IPS-15b (cell line): ENCODE measurements around the gene DPYSL3.
"Not testable (repeated sequence)": the region's sequence is repeated elsewhere in the genome, so short reads cannot be mapped to it uniquely, and the experiment has no call there.

Experiments used
- H3K27me3 ChIP-seq: one replicate; pipeline ENCODE4 v1.6.1; 2013; ENCODE audit warnings: low read length; ENCODE audit not compliant: control insufficient read depth, insufficient read depth
- H3K36me3 ChIP-seq: one replicate; pipeline ENCODE4 v1.6.1; 2013; ENCODE audit warnings: low read length; ENCODE audit not compliant: control insufficient read depth, insufficient read depth
- H3K4me1 ChIP-seq: one replicate; pipeline ENCODE4 v1.6.1; 2013; ENCODE audit warnings: mild to moderate bottlenecking, low read length; ENCODE audit not compliant: control insufficient read depth, insufficient read depth
- H3K4me3 ChIP-seq: one replicate; pipeline ENCODE4 v1.5.1; 2013; ENCODE audit warnings: low read depth, low read length
- H3K9ac ChIP-seq: one replicate; pipeline ENCODE4 v1.6.1; 2013; ENCODE audit warnings: low read depth, mild to moderate bottlenecking, low read length
- H3K9me3 ChIP-seq: one replicate; pipeline ENCODE4 v1.6.1; 2013; ENCODE audit warnings: mild to moderate bottlenecking, low read length; ENCODE audit not compliant: control insufficient read depth, insufficient read depth

The DPYSL3 gene

GRCh38 chr5:147375151-147375550, 134.7 kb downstream of the DPYSL3 start:
- H3K36me3 ChIP-seq = no peaks in the 10 kb centered on the region
- no peaks in the 10 kb centered on the region for H3K4me1 ChIP-seq
- no peak overlapping the region for H3K9ac ChIP-seq
- no peaks in the 10 kb centered on the region for H3K9me3 ChIP-seq
- H3K27me3 ChIP-seq = no peaks in the 10 kb centered on the region
- H3K4me3 ChIP-seq = no peak overlapping the region

GRCh38 chr5:147373328-147373727, 136.5 kb downstream of the DPYSL3 start:
- Histone ChIP-seq H3K4me3 (no peak overlapping the region), H3K9ac (no peak overlapping the region), H3K4me1 (no peaks in the 10 kb centered on the region), H3K36me3 (no peaks in the 10 kb centered on the region), H3K9me3 (no peaks in the 10 kb centered on the region), H3K27me3 (no peaks in the 10 kb centered on the region)

- Histone ChIP-seq H3K9me3 (no peaks in the 10 kb centered on the region), H3K27me3 (no peaks in the 10 kb centered on the region), H3K9ac (no peak overlapping the region), H3K4me3 (no peak overlapping the region), H3K4me1 (no peaks in the 10 kb centered on the region), H3K36me3 (no peaks in the 10 kb centered on the region)
These were observed 137.7 kb downstream of the DPYSL3 start for GRCh38 chr5:147372191-147372590.

- Histone ChIP-seq H3K9ac (no peak overlapping the region), H3K9me3 (no peaks in the 10 kb centered on the region), H3K4me3 (no peak overlapping the region), H3K4me1 (no peaks in the 10 kb centered on the region), H3K36me3 (no peaks in the 10 kb centered on the region), H3K27me3 (no peaks in the 10 kb centered on the region)
These were observed 138.6 kb downstream of the DPYSL3 start for GRCh38 chr5:147371290-147371689.

GRCh38 chr5:147369742-147370374, 140.0 kb downstream of the DPYSL3 start:
- Histone ChIP-seq H3K4me3 (no peak overlapping the region), H3K27me3 (no peaks in the 10 kb centered on the region), H3K9ac (no peak overlapping the region), H3K4me1 (no peaks in the 10 kb centered on the region), H3K36me3 (no peaks in the 10 kb centered on the region), H3K9me3 (no peaks in the 10 kb centered on the region)

- H3K4me3 ChIP-seq, H3K4me1 ChIP-seq, H3K9me3 ChIP-seq, H3K36me3 ChIP-seq, H3K9ac ChIP-seq, H3K27me3 ChIP-seq: not testable (repeated sequence)
These were observed 142.5 kb downstream of the DPYSL3 start for GRCh38 chr5:147367381-147367780.

GRCh38 chr5:147361441-147362175, 148.3 kb downstream of the DPYSL3 start:
- no peaks in the 10 kb centered on the region for H3K27me3 ChIP-seq
- no peaks in the 10 kb centered on the region for H3K9me3 ChIP-seq
- no peaks in the 10 kb centered on the region for H3K4me1 ChIP-seq
- no peaks in the 10 kb centered on the region for H3K36me3 ChIP-seq
- H3K9ac ChIP-seq = no peak overlapping the region
- no peak overlapping the region for H3K4me3 ChIP-seq

- no peaks in the 10 kb centered on the region for H3K4me1 ChIP-seq
These were observed 149.1 kb downstream of the DPYSL3 start for GRCh38 chr5:147360816-147361215.

GRCh38 chr5:147359581-147359980, 150.3 kb downstream of the DPYSL3 start:
- H3K9ac ChIP-seq = no peak overlapping the region
- H3K36me3 ChIP-seq = no peaks in the 10 kb centered on the region
- H3K27me3 ChIP-seq = no peaks in the 10 kb centered on the region
- H3K9me3 ChIP-seq = no peaks in the 10 kb centered on the region
- no peak overlapping the region for H3K4me3 ChIP-seq
- no peaks in the 10 kb centered on the region for H3K4me1 ChIP-seq

More at GRCh38 chr5:147360816-147361215, 149.1 kb downstream of the DPYSL3 start:
- H3K9me3 ChIP-seq = no peaks in the 10 kb centered on the region
- no peak overlapping the region for H3K4me3 ChIP-seq
- H3K36me3 ChIP-seq = no peaks in the 10 kb centered on the region
- H3K27me3 ChIP-seq = no peaks in the 10 kb centered on the region
- H3K9ac ChIP-seq = no peak overlapping the region

- no peaks in the 10 kb centered on the region for H3K4me1 ChIP-seq
- H3K9me3 ChIP-seq = no peaks in the 10 kb centered on the region
- H3K27me3 ChIP-seq = no peaks in the 10 kb centered on the region
- H3K4me3 ChIP-seq = no peak overlapping the region
- H3K9ac ChIP-seq = no peak overlapping the region
- no peaks in the 10 kb centered on the region for H3K36me3 ChIP-seq
These were observed 150.8 kb downstream of the DPYSL3 start for GRCh38 chr5:147359101-147359500.

GRCh38 chr5:147349241-147349640, 160.6 kb downstream of the DPYSL3 start:
- no peaks in the 10 kb centered on the region for H3K9me3 ChIP-seq
- H3K27me3 ChIP-seq = no peaks in the 10 kb centered on the region
- H3K36me3 ChIP-seq = no peaks in the 10 kb centered on the region
- H3K4me3 ChIP-seq = no peak overlapping the region
- H3K9ac ChIP-seq = no peak overlapping the region
- no peaks in the 10 kb centered on the region for H3K4me1 ChIP-seq

- no peaks in the 10 kb centered on the region for H3K36me3 ChIP-seq
- H3K27me3 ChIP-seq = no peaks in the 10 kb centered on the region
- no peak overlapping the region for H3K9ac ChIP-seq
- H3K4me1 ChIP-seq = no peaks in the 10 kb centered on the region
- H3K9me3 ChIP-seq = no peaks in the 10 kb centered on the region
- no peak overlapping the region for H3K4me3 ChIP-seq
These were observed 161.4 kb downstream of the DPYSL3 start for GRCh38 chr5:147348451-147348850.
